H1 (cell line): ENCODE data around the gene HES3. TPM values are rescaled to one million over a fixed set of nuclear protein-coding genes. Genes with fewer than 3 reads are reported as not detected.

Source experiments
- CTCF ChIA-PET: fragments of 300-600 bp; sonication (Branson Sonifier 250); formaldehyde crosslinking; loops from one replicate; lab custom pipeline; 2021; ENCODE audit not compliant: partially characterized antibody; lab: Charles Lee
- POLR2A ChIA-PET: fragments of 300-600 bp; sonication (Branson Sonifier 250); formaldehyde crosslinking; loops from one replicate; lab custom pipeline; 2021; ENCODE audit warnings: inconsistent platforms; ENCODE audit not compliant: partially characterized antibody; lab: Charles Lee
- DNase-seq, 2 experiments: peaks; one replicate each; pipeline versions ENCODE4 v3.0.0 to v3.0.0-alpha.2; 2010 to 2022; ENCODE audit warnings: low spot score in 2 of 2, low read depth in 1 of 2, mixed read lengths in 1 of 2
- FAIRE-seq: peaks from 2 replicates; lab custom pipeline; 2011; peaks lifted over from hg19 to GRCh38; lab: Jason Lieb, UNC
- H2AFZ ChIP-seq: 2 replicates; pipeline ENCODE4 v1.8.1; 2012; ENCODE audit warnings: low read length, inconsistent platforms
- H2AK5ac ChIP-seq: 2 replicates; pipeline ENCODE4 v1.6.1; 2013; ENCODE audit warnings: low read depth, low read length
- H2BK120ac ChIP-seq: replicated peaks from 2 replicates; pipeline ENCODE3; 2013; ENCODE audit warnings: low read depth, low read length, inconsistent platforms
- H2BK12ac ChIP-seq: 2 replicates; pipeline ENCODE4 v1.6.1; 2013; ENCODE audit warnings: low read depth, low read length
- H2BK15ac ChIP-seq: 2 replicates; pipeline ENCODE4 v1.6.1; 2013; ENCODE audit warnings: low read length
- H2BK20ac ChIP-seq: 2 replicates; pipeline ENCODE4 v1.6.1; 2013; ENCODE audit warnings: low read length
- H2BK5ac ChIP-seq: 2 replicates; pipeline ENCODE4 v1.6.1; 2013; ENCODE audit warnings: low read depth, low read length
- H3K14ac ChIP-seq: 2 replicates; pipeline ENCODE4 v1.6.1; 2013; ENCODE audit warnings: inconsistent platforms; ENCODE audit not compliant: insufficient read length
- H3K18ac ChIP-seq: 2 replicates; pipeline ENCODE4 v1.6.1; 2013; ENCODE audit warnings: low read length; ENCODE audit errors: extremely low read depth
- H3K23ac ChIP-seq: 2 replicates; pipeline ENCODE4 v1.6.1; 2013; ENCODE audit warnings: inconsistent platforms; ENCODE audit not compliant: insufficient read length
- H3K23me2 ChIP-seq: 2 replicates; pipeline ENCODE4 v1.6.1; 2013; ENCODE audit warnings: low read depth, low read length
- H3K27ac ChIP-seq: 2 replicates; pipeline ENCODE4 v1.6.1; 2011; ENCODE audit warnings: low read depth, low read length, inconsistent platforms
- H3K27me3 ChIP-seq, 4 experiments: replicated peaks in 1 of 4; 1 replicate in 1 of 4; 2 replicates in 3 of 4; pipeline versions ENCODE4 v1.6.1 to v1.8.1; 2011 to 2013; ENCODE audit warnings: low read length in 3 of 4, mild to moderate bottlenecking in 3 of 4, inconsistent platforms in 2 of 4, mixed read lengths in 2 of 4, moderate library complexity in 1 of 4; ENCODE audit not compliant: control insufficient read depth in 3 of 4, insufficient read depth in 3 of 4; ENCODE audit errors: extremely low read depth in 1 of 4
- H3K36me3 ChIP-seq, 4 experiments: 2 replicates each; pipeline versions ENCODE4 v1.6.1 to v1.8.1; 2011 to 2013; ENCODE audit warnings: mild to moderate bottlenecking in 4 of 4, low read length in 3 of 4, moderate library complexity in 2 of 4, control low read depth in 1 of 4, inconsistent platforms in 1 of 4; ENCODE audit not compliant: insufficient read depth in 4 of 4, control insufficient read depth in 2 of 4
- H3K4ac ChIP-seq: replicated peaks from 2 replicates; pipeline ENCODE3; 2013; ENCODE audit warnings: low read length, low read depth, mixed read lengths, inconsistent platforms; ENCODE audit not compliant: insufficient read length
- H3K4me1 ChIP-seq, 4 experiments: replicated peaks in 1 of 4; 1 replicate in 1 of 4; 2 replicates in 3 of 4; pipeline versions ENCODE4 v1.6.1 to v1.8.1; 2011 to 2013; ENCODE audit warnings: low read length in 3 of 4, inconsistent platforms in 2 of 4, mixed read lengths in 1 of 4; ENCODE audit not compliant: insufficient read depth in 4 of 4, control insufficient read depth in 3 of 4
- H3K4me2 ChIP-seq, 2 experiments: 2 replicates each; pipeline versions ENCODE4 v1.6.1 to v1.8.1; 2011 to 2013; ENCODE audit warnings: low read depth in 2 of 2, low read length in 2 of 2, control low read depth in 1 of 2, inconsistent platforms in 1 of 2, mild to moderate bottlenecking in 1 of 2; ENCODE audit not compliant: insufficient read depth in 1 of 2
- H3K4me3 ChIP-seq, 4 experiments: fragments of 200-600, 300-600 bp in 1 of 4; sonication (generic), shearing (Covaris generic), sonication (Bioruptor Twin) in 1 of 4; 2 replicates each; pipeline versions ENCODE4 v1.5.1 to v1.8.1; 2011 to 2016; ENCODE audit warnings: low read length in 4 of 4, low read depth in 3 of 4, control low read depth in 2 of 4, inconsistent platforms in 2 of 4, mild to moderate bottlenecking in 2 of 4, mixed read lengths in 1 of 4, moderate library complexity in 1 of 4; ENCODE audit not compliant: insufficient read depth in 2 of 4; ENCODE audit errors: extremely low read depth in 1 of 4
- H3K56ac ChIP-seq: replicated peaks from 2 replicates; pipeline ENCODE3; 2013; ENCODE audit warnings: low read depth, mild to moderate bottlenecking, mixed read lengths, low read length, inconsistent platforms; ENCODE audit not compliant: insufficient read length
- H3K79me1 ChIP-seq: 2 replicates; pipeline ENCODE4 v1.6.1; 2013; ENCODE audit warnings: low read depth, low read length, control low read depth
- H3K79me2 ChIP-seq, 2 experiments: 2 replicates each; pipeline versions ENCODE4 v1.6.1 to v1.8.1; 2012 to 2013; ENCODE audit warnings: low read length in 2 of 2, mild to moderate bottlenecking in 2 of 2, inconsistent platforms in 1 of 2; ENCODE audit not compliant: insufficient read depth in 2 of 2, control insufficient read depth in 1 of 2
- H3K9ac ChIP-seq, 4 experiments: replicated peaks in 1 of 4; 1 replicate in 1 of 4; 2 replicates in 3 of 4; pipeline versions ENCODE4 v1.6.1 to v1.8.1; 2011 to 2013; ENCODE audit warnings: low read depth in 3 of 4, low read length in 3 of 4, control low read depth in 2 of 4, mild to moderate bottlenecking in 2 of 4, moderate library complexity in 2 of 4, inconsistent platforms in 1 of 4; ENCODE audit errors: extremely low read depth in 1 of 4
- H3K9me3 ChIP-seq, 2 experiments: 2 replicates each; pipeline versions ENCODE4 v1.6.1 to v1.8.1; 2012 to 2013; ENCODE audit warnings: mild to moderate bottlenecking in 2 of 2, moderate library complexity in 2 of 2, control low read depth in 1 of 2, inconsistent platforms in 1 of 2, low read depth in 1 of 2, low read length in 1 of 2, mixed read lengths in 1 of 2; ENCODE audit not compliant: insufficient read depth in 2 of 2
- H4K20me1 ChIP-seq, 2 experiments: replicated peaks in 1 of 2; 2 replicates each; pipeline versions ENCODE3 to v1.8.1; 2011 to 2013; ENCODE audit warnings: inconsistent platforms in 2 of 2, low read length in 2 of 2, mild to moderate bottlenecking in 1 of 2; ENCODE audit not compliant: insufficient read depth in 2 of 2, control insufficient read depth in 1 of 2
- H4K5ac ChIP-seq: 2 replicates; pipeline ENCODE4 v1.6.1; 2013; ENCODE audit warnings: low read length, low read depth, mixed read lengths, inconsistent platforms; ENCODE audit not compliant: insufficient read length
- H4K8ac ChIP-seq: 2 replicates; pipeline ENCODE4 v1.8.0; 2013; ENCODE audit warnings: mild to moderate bottlenecking, moderate library complexity, low read length, inconsistent platforms; ENCODE audit not compliant: insufficient read depth; ENCODE audit errors: extremely low read depth
- H4K91ac ChIP-seq: replicated peaks from 2 replicates; pipeline ENCODE3; 2013; ENCODE audit warnings: low read length, mixed read lengths, inconsistent platforms; ENCODE audit not compliant: insufficient read length
- ASH2L ChIP-seq: fragments of 200-600, 300-600 bp; sonication (generic); IDR thresholded peaks from one replicate; pipeline ENCODE4 v1.7.1; 2017; ENCODE audit warnings: low read length
- CEBPB ChIP-seq: IDR thresholded peaks from 2 replicates; pipeline ENCODE4 v1.6.1; 2012; ENCODE audit warnings: low read depth, low read length
- EGR1 ChIP-seq: IDR thresholded peaks from 2 replicates; pipeline ENCODE4 v1.6.1; 2011; ENCODE audit warnings: low read depth, low read length, borderline replicate concordance
- GABPA ChIP-seq: IDR thresholded peaks from 2 replicates; pipeline ENCODE4 v1.6.1; 2011; ENCODE audit warnings: mild to moderate bottlenecking, low read length, moderate library complexity, borderline replicate concordance; ENCODE audit not compliant: insufficient read depth
- HDAC2 ChIP-seq, 2 experiments: fragments of 300-600 bp in 1 of 2; sonication (generic) in 1 of 2; IDR thresholded peaks; 2 replicates each; pipeline ENCODE4 v1.6.1; 2011 to 2012; ENCODE audit warnings: low read depth in 2 of 2, low read length in 2 of 2, mild to moderate bottlenecking in 2 of 2, moderate library complexity in 2 of 2, borderline replicate concordance in 1 of 2, inconsistent platforms in 1 of 2
- KDM4A ChIP-seq: IDR thresholded peaks from one replicate; pipeline ENCODE4 v1.7.1; 2012; ENCODE audit warnings: low read depth, mild to moderate bottlenecking, moderate library complexity, low read length, inconsistent platforms; ENCODE audit not compliant: severe bottlenecking
- NANOG ChIP-seq: IDR thresholded peaks from 2 replicates; pipeline ENCODE4 v1.6.1; 2011; ENCODE audit warnings: low read length, low read depth, mild to moderate bottlenecking, inconsistent platforms; ENCODE audit not compliant: insufficient read depth, poor library complexity, severe bottlenecking
- PHF8 ChIP-seq: fragments of 200-600 bp; sonication (generic); conservative IDR thresholded peaks from 2 replicates; pipeline ENCODE4 v1.7.1; 2012; ENCODE audit warnings: low read depth, mild to moderate bottlenecking, inconsistent platforms, low read length, moderate library complexity
- POLR2A ChIP-seq, 2 experiments: IDR thresholded peaks; 1 replicate in 1 of 2; 2 replicates in 1 of 2; pipeline ENCODE4 v1.6.1; 2011; ENCODE audit warnings: low read depth in 2 of 2, low read length in 2 of 2, mild to moderate bottlenecking in 2 of 2; ENCODE audit errors: control extremely low read depth in 1 of 2
- RBBP5 ChIP-seq: IDR thresholded peaks from 2 replicates; pipeline ENCODE4 v1.7.1; 2012; ENCODE audit warnings: low read depth, mild to moderate bottlenecking, inconsistent platforms, low read length, moderate library complexity, borderline replicate concordance
- TCF12 ChIP-seq: IDR thresholded peaks from 2 replicates; pipeline ENCODE4 v1.6.1; 2011; ENCODE audit warnings: low read depth, mild to moderate bottlenecking, low read length
- ZNF274 ChIP-seq: IDR thresholded peaks from 2 replicates; pipeline ENCODE4 v1.7.0; 2012; ENCODE audit warnings: low read length, borderline replicate concordance; ENCODE audit errors: extremely low read depth
- WGBS, 2 experiments: shearing (Covaris generic) in 1 of 2; methylation state at CpG; one replicate each; pipeline versions ENCODE4 v1.1.6 to v1.1.7; 2013 to 2015; ENCODE audit warnings: low lambda C conversion rate in 2 of 2, mixed read lengths in 2 of 2, inconsistent platforms in 1 of 2, low coverage in 1 of 2, missing lambda C conversion rate in 1 of 2; ENCODE audit not compliant: insufficient replicate concordance in 2 of 2, insufficient coverage in 1 of 2, insufficient read length in 1 of 2; ENCODE audit errors: extremely low coverage in 1 of 2, missing lambda C conversion rate in 1 of 2; 5-methylcytosine and 5-hydroxymethylcytosine counted together
- polyA plus RNA-seq, 7 experiments: library from polyadenylated mRNA; depleted of rRNA in 3 of 7; stranded (reverse) in 5 of 7; unstranded in 2 of 7; fragments of >200 nt in 5 of 7; fragments of 200-250 nt in 2 of 7; gene quantifications; 1 replicate in 5 of 7; 2 replicates in 1 of 7; 4 replicates in 1 of 7; pipeline versions ENCODE4 v1.2.1 to v1.2.3, GENCODE V29; 2011 to 2013; ENCODE audit warnings: missing spikeins in 2 of 7, mixed read lengths in 2 of 7
- total RNA-seq: library from RNA; stranded (reverse); fragmentation: NEBNext Ultra II Directional; extraction: Animal tissue kit (Norgen Biotek cat#: 25700); gene quantifications from 2 replicates; pipeline ENCODE4 v1.2.1, GENCODE V29; 2021

The HES3 gene
- total and polyA plus RNA-seq, 2 of the 8 experiments (the other 6 are each of a cell fraction or from before 2014, with no cell fraction given), result 38.8 to 54.3 TPM

GRCh38 chr1:6260433-6260934, 16.5 kb downstream of the HES3 start:
- no peak overlapping the region for H2BK20ac ChIP-seq
- H3K27ac ChIP-seq, result no peak overlapping the region
- H3K14ac ChIP-seq, result no peak overlapping the region
- peak overlapping the region; percentile 65; the same call in 1 of the 2 replicates for H4K8ac ChIP-seq
- H3K36me3 ChIP-seq, result no peaks in the 10 kb centered on the region
- H4K5ac ChIP-seq, result no peak overlapping the region
- H3K9me3 ChIP-seq, result no peaks in the 10 kb centered on the region
- no peak overlapping the region for H2BK120ac ChIP-seq
- H2BK15ac ChIP-seq, result no peak overlapping the region
- H3K4ac ChIP-seq, result no peak overlapping the region
- peaks cover 0 to 20% (median 13%) of the 10 kb centered on the region in 4 experiments; a peak in 3 of 7 replicates for H3K27me3 ChIP-seq
- CTCF ChIA-PET, result interaction anchor here (2.3 to 3.1 kb wide), 4 partner anchors 14 to 97 kb away, joined by 8 to 25 read pairs (median 14); no protein-coding TSS in a partner anchor
- no peak overlapping the region for H3K56ac ChIP-seq
- H3K18ac ChIP-seq, result no peak overlapping the region; the same call in 1 of the 2 replicates
- H3K4me1 ChIP-seq, result peaks cover 0 to 13% (median 3%) of the 10 kb centered on the region in 4 experiments; a peak in 6 of 7 replicates
- peak overlapping the region; percentile 45 to 86 (median 50) for H3K4me3 ChIP-seq
- H3K79me1 ChIP-seq, result no peaks in the 10 kb centered on the region
- H3K4me2 ChIP-seq, result peak overlapping the region; percentile 67 to 70
- peaks cover 7% of the 10 kb centered on the region; the same call in 1 of the 2 replicates for H3K23me2 ChIP-seq
- H2AFZ ChIP-seq, result no peak overlapping the region
- FAIRE-seq, result no peak
- no peak overlapping the region for H2BK12ac ChIP-seq
- TF ChIP-seq CEBPB (no peak), NANOG (no peak), GABPA (no peak), HDAC2 (IDR thresholded peaks at IDR 0.05; ENCODE audit: borderline replicate concordance in 1 of 2, low read depth in 2 of 2, low read length in 2 of 2) (0 out of 4 replicates have a peak, but pooled peaks of 1 of the 2 experiments have one; percentile 12), ZNF274 (no peak), KDM4A (peak; percentile 35), EGR1 (no peak), POLR2A (IDR thresholded peaks at IDR 0.05; ENCODE audit: control extremely low read depth in 1 of 2, low read depth in 2 of 2, low read length in 2 of 2) (no peak), TCF12 (no peak), RBBP5 (0 out of 2 replicates have a peak, but pooled peaks have one; percentile 55), ASH2L (peak; percentile 16), PHF8 (0 out of 2 replicates have a peak, but pooled peaks have one; percentile 41)
- TF ChIP-seq, all 59 proteins: peak for 5
- no peak overlapping the region for H2AK5ac ChIP-seq
- no peak overlapping the region for H4K91ac ChIP-seq
- no peak overlapping the region for H3K9ac ChIP-seq
- POLR2A ChIA-PET, result interaction anchor here (1.3 to 2.8 kb wide), 2 partner anchors 12 to 16 kb away, joined by 3 to 17 read pairs; partner anchors contain the start of gene HES3
- no CpG with 5 or more reads among the region's 61 CpGs for WGBS, 2 experiments
- no peak overlapping the region for H3K23ac ChIP-seq
- peak in 1 of 2 experiments; percentile 73 for DNase-seq
- H2BK5ac ChIP-seq, result no peak overlapping the region
- no peaks in the 10 kb centered on the region for H3K79me2 ChIP-seq
- peaks cover 13 to 22% of the 10 kb centered on the region in 2 experiments for H4K20me1 ChIP-seq
